Central memory CD4-positive, alpha-beta T cell (primary cell): ENCODE results near the gene NRTN.
A peak's percentile ranks its signal among the peaks of the same experiment; 100 is the strongest.

Experiments
- DNase-seq: peaks from one replicate; pipeline ENCODE4 v3.0.0; 2022

Gene NRTN

GRCh38 chr19:5790559-5791520 lies 14.0 kb upstream of the NRTN start, which contains the start of gene DUS3L:
Gene DUS3L (minus strand): TSS chr19:5791163. CDS start chr19:5791141, 22 bp downstream.
- peak; percentile 95 for DNase-seq

- no peak for DNase-seq
These were observed 12.6 kb upstream of the NRTN start for GRCh38 chr19:5792224-5792623.

- DNase-seq = no peak
These were observed 11.7 kb upstream of the NRTN start for GRCh38 chr19:5793188-5793587.

GRCh38 chr19:5795382-5795919 lies 9.4 kb upstream of the NRTN start:
- no peak for DNase-seq

GRCh38 chr19:5798244-5798643 lies 6.6 kb upstream of the NRTN start:
- no peak for DNase-seq

- DNase-seq = no peak
These were observed 5.3 kb upstream of the NRTN start for GRCh38 chr19:5799247-5800241.

GRCh38 chr19:5800361-5801270 lies 4.3 kb upstream of the NRTN start:
- DNase-seq = no peak

- DNase-seq = no peak
These were observed 2.9 kb upstream of the NRTN start for GRCh38 chr19:5801796-5802619.

- DNase-seq = no peak
These were observed 1.5 kb upstream of the NRTN start for GRCh38 chr19:5803441-5803751.

GRCh38 chr19:5803752-5804515 lies 933 bp upstream of the NRTN start:
- peak; percentile 91 for DNase-seq

- DNase-seq = peak; percentile 47
These were observed 730 bp downstream of the NRTN start for GRCh38 chr19:5805462-5806132.

- DNase-seq = no peak
These were observed 1.2 kb downstream of the NRTN start for GRCh38 chr19:5806133-5806489.

- no peak for DNase-seq
These were observed 2.0 kb downstream of the NRTN start for GRCh38 chr19:5806905-5807304.

- no peak for DNase-seq
These were observed 3.4 kb downstream of the NRTN start for GRCh38 chr19:5808120-5808816.

GRCh38 chr19:5809053-5809452 lies 4.2 kb downstream of the NRTN start:
- DNase-seq = no peak

- DNase-seq = no peak
These were observed 4.6 kb downstream of the NRTN start for GRCh38 chr19:5809469-5809868.

- DNase-seq = no peak
These were observed 6.2 kb downstream of the NRTN start for GRCh38 chr19:5811117-5811516.

GRCh38 chr19:5814123-5814851 lies 9.4 kb downstream of the NRTN start:
- no peak for DNase-seq
